Measurements from ENCODE around the gene NUDT12.
A peak's percentile ranks its signal among the peaks of the same experiment; 100 is the strongest.

Gene NUDT12

GRCh38 chr5:103589776-103590175 lies 27.2 kb upstream of the NUDT12 start:
- Histone ChIP-seq H2BK12ac (ENCODE audit: low read length in 2 of 2) (no peak overlapping the region), H3K4me2 (ENCODE audit: low read length, poor library complexity, severe bottlenecking) (no peak overlapping the region), H3K23ac (ENCODE audit: low read length in 2 of 2) (no peak overlapping the region), H2BK15ac (ENCODE audit: low read depth, poor library complexity, severe bottlenecking) (no peak overlapping the region), H3K27ac (ENCODE audit: low read length, poor library complexity, severe bottlenecking) (no peak overlapping the region), H3K27me3 (ENCODE audit: control insufficient read depth in 1 of 2, insufficient read depth in 1 of 2, low read length in 2 of 2) (no peaks in the 10 kb centered on the region), H3K4ac (ENCODE audit: low read depth in 1 of 2, low read length in 2 of 2) (no peak overlapping the region), H3K79me1 (replicated peaks; ENCODE audit: low read length, poor library complexity, severe bottlenecking) (no peaks in the 10 kb centered on the region), H3K9ac (ENCODE audit: low read length) (no peak overlapping the region), H3K14ac (ENCODE audit: low read length in 2 of 2) (no peak overlapping the region), H2AK5ac (ENCODE audit: low read length, severe bottlenecking) (no peak overlapping the region), H2AFZ (ENCODE audit: low read depth, low read length) (no peak overlapping the region), H2BK120ac (ENCODE audit: low read depth, low read length) (no peak overlapping the region), H3K4me1 (ENCODE audit: control insufficient read depth, insufficient read depth, low read depth, low read length) (no peaks in the 10 kb centered on the region), H3K18ac (ENCODE audit: low read depth in 1 of 2, low read length in 2 of 2) (no peak overlapping the region), H3K4me3 (ENCODE audit: insufficient read depth in 1 of 2, low read depth in 1 of 2, low read length in 2 of 2) (no peak overlapping the region), H3K9me3 (ENCODE audit: control insufficient read depth, low read length) (no peaks in the 10 kb centered on the region), H3K36me3 (ENCODE audit: control insufficient read depth in 1 of 2, insufficient read depth in 2 of 2, low read depth in 1 of 2, low read length in 2 of 2) (no peaks in the 10 kb centered on the region), H4K8ac (ENCODE audit: low read length) (no peak overlapping the region), H4K91ac (ENCODE audit: low read length) (no peak overlapping the region), H2BK5ac (ENCODE audit: low read depth, low read length, poor library complexity, severe bottlenecking) (no peak overlapping the region)
- DNase-seq = no peak
- WGBS = 78% methylated on average over 3 of the region's 3 CpGs

- no peak overlapping the region for H2BK120ac ChIP-seq (ENCODE audit: low read depth, low read length)
- H2BK5ac ChIP-seq (ENCODE audit: low read depth, low read length, poor library complexity, severe bottlenecking) = no peak overlapping the region
- no peak overlapping the region for H3K4me3 ChIP-seq (ENCODE audit: insufficient read depth in 1 of 2, low read depth in 1 of 2, low read length in 2 of 2)
- no peak overlapping the region for H2BK15ac ChIP-seq (ENCODE audit: low read depth, poor library complexity, severe bottlenecking)
- no peak for DNase-seq
- no peak overlapping the region for H3K4ac ChIP-seq (ENCODE audit: low read depth in 1 of 2, low read length in 2 of 2)
- no peaks in the 10 kb centered on the region for H3K36me3 ChIP-seq (ENCODE audit: control insufficient read depth in 1 of 2, insufficient read depth in 2 of 2, low read depth in 1 of 2, low read length in 2 of 2)
- no peak overlapping the region for H3K27ac ChIP-seq (ENCODE audit: low read length, poor library complexity, severe bottlenecking)
- H3K9ac ChIP-seq (ENCODE audit: low read length) = no peak overlapping the region
- H3K4me2 ChIP-seq (ENCODE audit: low read length, poor library complexity, severe bottlenecking) = no peak overlapping the region
- H2AK5ac ChIP-seq (ENCODE audit: low read length, severe bottlenecking) = no peak overlapping the region
- no peaks in the 10 kb centered on the region for H3K4me1 ChIP-seq (ENCODE audit: control insufficient read depth, insufficient read depth, low read depth, low read length)
- no peak overlapping the region for H4K8ac ChIP-seq (ENCODE audit: low read length)
- H3K18ac ChIP-seq (ENCODE audit: low read depth in 1 of 2, low read length in 2 of 2) = no peak overlapping the region
- no peaks in the 10 kb centered on the region for H3K9me3 ChIP-seq (ENCODE audit: control insufficient read depth, low read length)
- H3K23ac ChIP-seq (ENCODE audit: low read length in 2 of 2) = no peak overlapping the region
- 80% methylated on average over 2 of the region's 3 CpGs for WGBS
- H2BK12ac ChIP-seq (ENCODE audit: low read length in 2 of 2) = no peak overlapping the region
- H3K14ac ChIP-seq (ENCODE audit: low read length in 2 of 2) = no peak overlapping the region
- H4K91ac ChIP-seq (ENCODE audit: low read length) = no peak overlapping the region
- no peaks in the 10 kb centered on the region for H3K27me3 ChIP-seq (ENCODE audit: control insufficient read depth in 1 of 2, insufficient read depth in 1 of 2, low read length in 2 of 2)
- no peak overlapping the region for H2AFZ ChIP-seq (ENCODE audit: low read depth, low read length)
- no peaks in the 10 kb centered on the region for H3K79me1 ChIP-seq (replicated peaks; ENCODE audit: low read length, poor library complexity, severe bottlenecking)
Measured at GRCh38 chr5:103589357-103589756, 26.8 kb upstream of the NUDT12 start.

- Histone ChIP-seq H4K91ac (ENCODE audit: low read length) (no peak overlapping the region), H4K8ac (ENCODE audit: low read length) (no peak overlapping the region), H3K4me3 (ENCODE audit: insufficient read depth in 1 of 2, low read depth in 1 of 2, low read length in 2 of 2) (no peak overlapping the region), H2BK5ac (ENCODE audit: low read depth, low read length, poor library complexity, severe bottlenecking) (no peak overlapping the region), H2BK15ac (ENCODE audit: low read depth, poor library complexity, severe bottlenecking) (no peak overlapping the region), H3K23ac (ENCODE audit: low read length in 2 of 2) (no peak overlapping the region), H3K27ac (ENCODE audit: low read length, poor library complexity, severe bottlenecking) (no peak overlapping the region), H2AFZ (ENCODE audit: low read depth, low read length) (no peak overlapping the region), H3K4me1 (ENCODE audit: control insufficient read depth, insufficient read depth, low read depth, low read length) (no peaks in the 10 kb centered on the region), H3K9ac (ENCODE audit: low read length) (no peak overlapping the region), H3K14ac (ENCODE audit: low read length in 2 of 2) (no peak overlapping the region), H3K79me1 (replicated peaks; ENCODE audit: low read length, poor library complexity, severe bottlenecking) (no peaks in the 10 kb centered on the region), H2BK120ac (ENCODE audit: low read depth, low read length) (no peak overlapping the region), H3K4ac (ENCODE audit: low read depth in 1 of 2, low read length in 2 of 2) (no peak overlapping the region), H3K18ac (ENCODE audit: low read depth in 1 of 2, low read length in 2 of 2) (no peak overlapping the region), H3K9me3 (ENCODE audit: control insufficient read depth, low read length) (no peaks in the 10 kb centered on the region), H2AK5ac (ENCODE audit: low read length, severe bottlenecking) (no peak overlapping the region), H3K4me2 (ENCODE audit: low read length, poor library complexity, severe bottlenecking) (no peak overlapping the region), H3K27me3 (ENCODE audit: control insufficient read depth in 1 of 2, insufficient read depth in 1 of 2, low read length in 2 of 2) (no peaks in the 10 kb centered on the region), H3K36me3 (ENCODE audit: control insufficient read depth in 1 of 2, insufficient read depth in 2 of 2, low read depth in 1 of 2, low read length in 2 of 2) (no peaks in the 10 kb centered on the region), H2BK12ac (ENCODE audit: low read length in 2 of 2) (no peak overlapping the region)
- peak; percentile 45 for DNase-seq
- WGBS = 50% methylated on average over 1 of the region's 2 CpGs
Measured at GRCh38 chr5:103587185-103587748, 24.7 kb upstream of the NUDT12 start.

GRCh38 chr5:103582364-103582763 lies 19.8 kb upstream of the NUDT12 start:
- Histone ChIP-seq H3K18ac (ENCODE audit: low read depth in 1 of 2, low read length in 2 of 2) (no peak overlapping the region), H3K4ac (ENCODE audit: low read depth in 1 of 2, low read length in 2 of 2) (no peak overlapping the region), H2BK12ac (ENCODE audit: low read length in 2 of 2) (no peak overlapping the region), H3K4me2 (ENCODE audit: low read length, poor library complexity, severe bottlenecking) (no peak overlapping the region), H3K9ac (ENCODE audit: low read length) (no peak overlapping the region), H3K9me3 (ENCODE audit: control insufficient read depth, low read length) (no peaks in the 10 kb centered on the region), H4K8ac (ENCODE audit: low read length) (no peak overlapping the region), H3K27ac (ENCODE audit: low read length, poor library complexity, severe bottlenecking) (no peak overlapping the region), H4K91ac (ENCODE audit: low read length) (no peak overlapping the region), H2BK5ac (ENCODE audit: low read depth, low read length, poor library complexity, severe bottlenecking) (no peak overlapping the region), H3K4me3 (ENCODE audit: insufficient read depth in 1 of 2, low read depth in 1 of 2, low read length in 2 of 2) (no peak overlapping the region), H3K79me1 (replicated peaks; ENCODE audit: low read length, poor library complexity, severe bottlenecking) (no peaks in the 10 kb centered on the region), H3K36me3 (ENCODE audit: control insufficient read depth in 1 of 2, insufficient read depth in 2 of 2, low read depth in 1 of 2, low read length in 2 of 2) (no peaks in the 10 kb centered on the region), H3K27me3 (ENCODE audit: control insufficient read depth in 1 of 2, insufficient read depth in 1 of 2, low read length in 2 of 2) (no peaks in the 10 kb centered on the region), H2AFZ (ENCODE audit: low read depth, low read length) (no peak overlapping the region), H3K23ac (ENCODE audit: low read length in 2 of 2) (no peak overlapping the region), H3K14ac (ENCODE audit: low read length in 2 of 2) (no peak overlapping the region), H2AK5ac (ENCODE audit: low read length, severe bottlenecking) (no peak overlapping the region), H2BK15ac (ENCODE audit: low read depth, poor library complexity, severe bottlenecking) (no peak overlapping the region), H2BK120ac (ENCODE audit: low read depth, low read length) (no peak overlapping the region), H3K4me1 (ENCODE audit: control insufficient read depth, insufficient read depth, low read depth, low read length) (no peaks in the 10 kb centered on the region)
- 75% methylated on average over 2 of the region's 2 CpGs for WGBS
- peak; percentile 52 for DNase-seq
